Measurements from ENCODE around the gene HAGHL. TPM values are rescaled to one million over a fixed set of nuclear protein-coding genes. Genes with fewer than 3 reads are reported as not detected.

The HAGHL gene
- total and polyA plus RNA-seq, 2 experiments from 2014 or later, result 21.6 to 35.3 TPM

GRCh38 chr16:760065-760464, 33.2 kb downstream of the HAGHL start:
- no peak for ATAC-seq
- H3K79me2 ChIP-seq (replicated peaks; ENCODE audit: insufficient read depth), result no peaks in the 10 kb centered on the region

More at GRCh38 chr16:760065-760464, 33.2 kb downstream of the HAGHL start:
- H3K4me1 Mint-ChIP-seq, result no peaks in the 10 kb centered on the region; the same call in 1 of the 3 replicates
- Histone ChIP-seq H2AFZ (no peak overlapping the region), H3K4me3 (no peak overlapping the region), H3F3A (replicated peaks; ENCODE audit: low read depth) (no peaks in the 10 kb centered on the region), H3K4me1 (ENCODE audit: insufficient read depth) (no peaks in the 10 kb centered on the region), H3K4me2 (no peak overlapping the region), H3K27me3 (ENCODE audit: insufficient read depth) (no peaks in the 10 kb centered on the region), H3K9me2 (ENCODE audit: insufficient read depth) (no peaks in the 10 kb centered on the region), H4K20me1 (replicated peaks; ENCODE audit: insufficient read depth) (no peaks in the 10 kb centered on the region), H3K27ac (ENCODE audit: low read depth) (no peak overlapping the region), H3K36me3 (ENCODE audit: insufficient read depth) (no peaks in the 10 kb centered on the region)
- H3K36me3 Mint-ChIP-seq (ENCODE audit: low read depth), result no peaks in the 10 kb centered on the region
- H3K4me3 Mint-ChIP-seq, result no peak overlapping the region
- no peak for DNase-seq (ENCODE audit: low spot score)
- peaks cover 10% of the 10 kb centered on the region for H3K27me3 Mint-ChIP-seq (ENCODE audit: insufficient read depth, low read depth, poor library complexity)
- no peak for TF ChIP-seq NANOG (IDR thresholded peaks at IDR 0.05; ENCODE audit: borderline replicate concordance)
- TF ChIP-seq, protein P1, sequence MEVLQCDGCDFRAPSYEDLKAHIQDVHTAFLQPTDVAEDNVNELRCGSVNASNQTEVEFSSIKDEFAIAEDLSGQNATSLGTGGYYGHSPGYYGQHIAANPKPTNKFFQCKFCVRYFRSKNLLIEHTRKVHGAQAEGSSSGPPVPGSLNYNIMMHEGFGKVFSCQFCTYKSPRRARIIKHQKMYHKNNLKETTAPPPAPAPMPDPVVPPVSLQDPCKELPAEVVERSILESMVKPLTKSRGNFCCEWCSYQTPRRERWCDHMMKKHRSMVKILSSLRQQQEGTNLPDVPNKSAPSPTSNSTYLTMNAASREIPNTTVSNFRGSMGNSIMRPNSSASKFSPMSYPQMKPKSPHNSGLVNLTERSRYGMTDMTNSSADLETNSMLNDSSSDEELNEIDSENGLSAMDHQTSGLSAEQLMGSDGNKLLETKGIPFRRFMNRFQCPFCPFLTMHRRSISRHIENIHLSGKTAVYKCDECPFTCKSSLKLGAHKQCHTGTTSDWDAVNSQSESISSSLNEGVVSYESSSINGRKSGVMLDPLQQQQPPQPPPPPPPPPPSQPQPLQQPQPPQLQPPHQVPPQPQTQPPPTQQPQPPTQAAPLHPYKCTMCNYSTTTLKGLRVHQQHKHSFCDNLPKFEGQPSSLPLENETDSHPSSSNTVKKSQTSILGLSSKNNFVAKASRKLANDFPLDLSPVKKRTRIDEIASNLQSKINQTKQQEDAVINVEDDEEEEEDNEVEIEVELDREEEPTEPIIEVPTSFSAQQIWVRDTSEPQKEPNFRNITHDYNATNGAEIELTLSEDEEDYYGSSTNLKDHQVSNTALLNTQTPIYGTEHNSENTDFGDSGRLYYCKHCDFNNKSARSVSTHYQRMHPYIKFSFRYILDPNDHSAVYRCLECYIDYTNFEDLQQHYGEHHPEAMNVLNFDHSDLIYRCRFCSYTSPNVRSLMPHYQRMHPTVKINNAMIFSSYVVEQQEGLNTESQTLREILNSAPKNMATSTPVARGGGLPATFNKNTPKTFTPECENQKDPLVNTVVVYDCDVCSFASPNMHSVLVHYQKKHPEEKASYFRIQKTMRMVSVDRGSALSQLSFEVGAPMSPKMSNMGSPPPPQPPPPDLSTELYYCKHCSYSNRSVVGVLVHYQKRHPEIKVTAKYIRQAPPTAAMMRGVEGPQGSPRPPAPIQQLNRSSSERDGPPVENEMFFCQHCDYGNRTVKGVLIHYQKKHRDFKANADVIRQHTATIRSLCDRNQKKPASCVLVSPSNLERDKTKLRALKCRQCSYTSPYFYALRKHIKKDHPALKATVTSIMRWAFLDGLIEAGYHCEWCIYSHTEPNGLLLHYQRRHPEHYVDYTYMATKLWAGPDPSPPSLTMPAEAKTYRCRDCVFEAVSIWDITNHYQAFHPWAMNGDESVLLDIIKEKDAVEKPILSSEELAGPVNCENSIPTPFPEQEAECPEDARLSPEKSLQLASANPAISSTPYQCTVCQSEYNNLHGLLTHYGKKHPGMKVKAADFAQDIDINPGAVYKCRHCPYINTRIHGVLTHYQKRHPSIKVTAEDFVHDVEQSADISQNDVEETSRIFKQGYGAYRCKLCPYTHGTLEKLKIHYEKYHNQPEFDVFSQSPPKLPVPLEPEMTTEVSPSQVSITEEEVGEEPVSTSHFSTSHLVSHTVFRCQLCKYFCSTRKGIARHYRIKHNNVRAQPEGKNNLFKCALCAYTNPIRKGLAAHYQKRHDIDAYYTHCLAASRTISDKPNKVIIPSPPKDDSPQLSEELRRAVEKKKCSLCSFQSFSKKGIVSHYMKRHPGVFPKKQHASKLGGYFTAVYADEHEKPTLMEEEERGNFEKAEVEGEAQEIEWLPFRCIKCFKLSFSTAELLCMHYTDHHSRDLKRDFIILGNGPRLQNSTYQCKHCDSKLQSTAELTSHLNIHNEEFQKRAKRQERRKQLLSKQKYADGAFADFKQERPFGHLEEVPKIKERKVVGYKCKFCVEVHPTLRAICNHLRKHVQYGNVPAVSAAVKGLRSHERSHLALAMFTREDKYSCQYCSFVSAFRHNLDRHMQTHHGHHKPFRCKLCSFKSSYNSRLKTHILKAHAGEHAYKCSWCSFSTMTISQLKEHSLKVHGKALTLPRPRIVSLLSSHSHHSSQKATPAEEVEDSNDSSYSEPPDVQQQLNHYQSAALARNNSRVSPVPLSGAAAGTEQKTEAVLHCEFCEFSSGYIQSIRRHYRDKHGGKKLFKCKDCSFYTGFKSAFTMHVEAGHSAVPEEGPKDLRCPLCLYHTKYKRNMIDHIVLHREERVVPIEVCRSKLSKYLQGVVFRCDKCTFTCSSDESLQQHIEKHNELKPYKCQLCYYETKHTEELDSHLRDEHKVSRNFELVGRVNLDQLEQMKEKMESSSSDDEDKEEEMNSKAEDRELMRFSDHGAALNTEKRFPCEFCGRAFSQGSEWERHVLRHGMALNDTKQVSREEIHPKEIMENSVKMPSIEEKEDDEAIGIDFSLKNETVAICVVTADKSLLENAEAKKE (CRISPR knock-in tag; IDR thresholded peaks at IDR 0.05), result no peak
- no peak overlapping the region; the same call in 1 of the 2 replicates for H3K27ac Mint-ChIP-seq
- H3K9me3 Mint-ChIP-seq, result no peaks in the 10 kb centered on the region; the same call in 1 of the 3 replicates
